HG03103 (cell line): ENCODE results near the gene KDM2B.

Source experiments
- ATAC-seq: cut with Tn5 transposase; IDR thresholded peaks from one replicate; pipeline ENCODE4 v1.9.1; 2021; ENCODE audit warnings: low read depth; ENCODE audit not compliant: unreplicated experiment

Gene KDM2B

DNA sequence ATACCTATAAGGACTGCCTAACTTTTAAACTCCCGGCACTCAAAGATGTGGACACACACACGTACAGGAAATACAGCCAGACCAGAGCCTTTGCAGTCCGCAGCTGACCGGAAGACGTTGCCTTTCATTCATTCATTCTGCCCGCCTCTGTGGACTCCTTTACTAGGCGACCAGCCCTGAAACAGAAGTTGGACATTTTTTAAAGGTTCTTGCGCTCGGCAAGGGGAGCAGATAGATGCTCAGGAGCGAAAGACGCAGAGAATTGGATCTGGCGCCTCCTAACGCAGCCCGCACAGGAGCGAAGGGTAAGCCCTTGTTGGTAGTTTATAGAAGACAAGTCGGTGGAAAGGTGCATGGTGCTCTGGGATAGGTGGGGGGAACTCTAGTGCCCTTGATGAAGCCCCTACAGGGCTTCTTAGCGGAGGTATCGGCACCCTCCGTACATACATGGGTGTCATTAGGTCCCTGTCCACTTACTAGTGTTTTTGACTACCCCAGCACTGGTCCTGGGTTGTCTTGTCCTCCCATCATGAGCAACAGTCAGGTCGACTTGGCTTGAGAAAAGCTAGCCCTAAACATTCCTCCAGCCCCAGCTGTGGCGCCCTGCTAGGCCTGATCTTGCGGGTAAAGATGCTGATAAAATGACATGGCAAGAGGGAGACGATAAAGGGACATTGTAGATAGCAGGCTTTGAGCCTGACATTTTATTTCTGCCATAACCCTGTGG, at the start of gene KDM2B:
Gene KDM2B (minus strand): TSS at position 65 of the 727 bp plus-strand sequence. CDS start 112 bp downstream, outside the sequence.
- ATAC-seq, result no peak

DNA sequence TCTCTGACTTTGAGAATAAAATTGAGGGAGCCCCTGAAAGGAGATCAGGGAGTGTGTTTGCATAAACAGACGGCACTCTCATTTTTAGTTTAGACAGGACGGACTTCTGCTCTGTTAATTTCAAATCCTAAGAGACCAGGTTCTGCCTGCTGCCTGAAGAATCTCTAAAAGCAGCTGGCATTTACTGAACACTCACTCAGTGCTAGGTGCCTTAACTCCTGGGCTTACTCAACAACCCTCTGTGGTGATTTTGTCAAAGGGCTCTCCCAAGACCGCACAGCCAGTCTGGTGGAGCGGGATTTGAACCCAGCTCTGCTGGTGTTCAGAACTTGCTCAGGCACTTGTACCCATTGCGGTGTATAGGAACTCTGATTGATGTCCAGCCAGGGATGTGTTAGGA, 47.7 kb upstream of the KDM2B start:
- ATAC-seq, result no peak

DNA sequence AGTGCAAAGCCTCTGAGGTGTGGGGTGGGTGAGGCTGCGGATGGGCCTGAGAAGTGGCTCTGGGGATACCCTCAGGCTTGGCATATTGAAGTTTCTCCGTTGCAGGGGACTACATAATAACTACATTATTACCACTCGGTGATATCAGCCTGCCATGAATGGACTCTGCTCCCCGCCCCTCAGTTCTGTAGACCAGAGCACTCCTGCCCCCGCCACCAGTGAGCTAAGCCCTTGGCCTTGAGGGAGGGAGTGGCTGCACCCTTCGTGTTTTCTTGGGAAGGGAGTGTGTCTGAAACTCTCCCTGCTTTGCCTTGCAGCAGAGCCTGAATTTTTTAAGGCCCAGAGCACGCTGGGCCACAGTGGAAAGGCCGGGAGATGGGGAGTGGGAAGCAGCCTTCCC, 47.2 kb upstream of the KDM2B start:
- ATAC-seq, result no peak

DNA sequence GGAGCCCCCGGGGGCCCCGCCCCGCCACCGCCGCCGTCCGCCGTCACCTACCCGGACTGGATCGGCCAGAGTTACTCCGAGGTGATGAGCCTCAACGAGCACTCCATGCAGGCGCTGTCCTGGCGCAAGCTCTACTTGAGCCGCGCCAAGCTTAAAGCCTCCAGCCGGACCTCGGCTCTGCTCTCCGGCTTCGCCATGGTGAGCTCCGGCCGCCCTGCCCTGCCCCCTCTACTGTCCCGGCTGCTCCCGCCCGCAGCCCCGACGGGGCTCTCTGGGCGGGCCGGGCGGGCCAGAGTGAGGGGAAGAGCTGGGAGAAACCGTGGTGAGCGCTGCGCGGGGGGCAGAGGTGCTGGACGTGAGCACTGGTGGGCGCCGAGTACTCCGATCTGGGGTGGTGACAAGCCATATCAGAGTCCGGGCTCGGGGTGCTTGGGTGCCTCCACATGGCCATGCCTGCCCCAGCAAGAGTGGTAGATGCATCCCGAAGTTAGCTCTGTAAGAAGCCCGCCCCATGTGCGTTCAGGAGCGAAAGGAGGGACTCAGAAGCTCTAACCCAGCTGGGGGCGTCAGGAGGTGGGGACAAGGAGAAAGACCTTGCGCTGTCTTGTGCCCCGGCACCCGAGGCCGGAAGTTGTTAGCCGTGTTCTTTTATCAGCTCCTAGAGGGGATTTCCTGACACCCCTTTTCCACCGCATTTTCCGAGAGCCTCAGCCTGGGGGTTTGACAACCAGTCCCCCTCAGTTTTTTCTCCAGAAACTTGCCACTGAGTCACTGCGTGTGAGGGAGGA, 46.2 kb upstream of the KDM2B start:
- peak; percentile 21 for ATAC-seq

DNA sequence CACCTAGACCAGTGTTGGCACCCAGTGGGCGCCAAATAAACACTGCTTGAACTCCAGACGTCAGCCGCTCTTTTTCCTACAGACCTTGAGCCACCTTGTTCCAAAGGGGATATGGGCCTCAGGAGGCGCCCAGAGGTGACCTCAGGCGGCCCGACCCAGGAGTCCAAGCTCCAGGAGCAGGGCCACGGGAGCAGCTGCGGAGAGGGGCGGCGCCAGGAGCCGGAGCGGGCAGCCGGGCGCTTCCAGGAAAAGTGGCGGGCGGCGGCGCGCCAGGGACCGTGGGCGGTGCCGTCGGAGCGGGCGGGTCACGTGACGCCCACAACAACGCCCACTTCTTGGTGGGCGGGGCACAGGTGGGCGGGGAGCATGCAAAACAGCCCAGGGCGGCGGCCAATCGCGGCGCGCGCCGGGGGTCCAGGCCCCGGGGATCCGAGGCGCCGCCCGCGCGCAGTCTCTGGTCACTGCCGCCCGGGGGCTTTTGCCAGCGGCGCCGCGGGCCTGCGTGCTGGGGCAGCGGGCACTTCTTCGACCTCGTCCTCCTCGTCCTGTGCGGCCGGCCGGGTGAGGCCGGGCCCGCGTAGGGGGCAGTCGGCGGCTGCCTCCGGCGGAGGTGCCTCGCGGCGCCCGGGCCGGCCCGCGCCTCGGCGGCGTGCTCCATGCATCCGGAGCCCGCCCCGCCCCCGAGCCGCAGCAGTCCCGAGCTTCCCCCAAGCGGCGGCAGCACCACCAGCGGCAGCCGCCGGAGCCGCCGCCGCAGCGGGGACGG, 45.4 kb upstream of the KDM2B start, which contains the start of gene ORAI1:
Gene ORAI1 (plus strand): TSS at position 444 of the 766 bp plus-strand sequence.
- ATAC-seq, result peak; percentile 57

DNA sequence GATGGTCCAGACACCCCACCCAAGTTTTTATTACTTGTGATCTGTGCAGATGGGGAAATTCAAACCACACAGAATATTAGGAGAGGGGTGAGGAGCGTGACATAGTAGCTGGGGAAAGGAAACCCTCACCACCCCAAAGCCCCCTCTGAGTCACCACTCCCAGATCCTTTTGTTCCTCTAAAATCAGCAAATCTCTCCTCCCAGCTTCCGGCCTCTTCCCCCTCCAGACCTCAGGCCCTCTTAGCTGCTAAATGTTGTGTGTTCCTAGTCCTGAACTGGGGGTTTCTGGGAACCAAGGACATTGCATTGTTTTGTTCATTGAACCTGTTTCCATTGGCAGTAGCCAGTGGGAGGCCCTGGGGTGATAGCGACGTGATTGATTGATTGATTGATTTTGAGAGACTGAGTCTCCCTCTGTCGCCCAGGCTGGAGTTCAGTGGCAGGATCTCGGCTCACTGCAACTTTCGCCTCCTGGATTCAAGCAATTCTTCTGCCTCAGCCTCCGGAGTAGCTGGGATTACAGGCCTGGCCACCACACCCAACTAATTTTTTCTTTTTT, 39.6 kb upstream of the KDM2B start:
- ATAC-seq, result no peak

DNA sequence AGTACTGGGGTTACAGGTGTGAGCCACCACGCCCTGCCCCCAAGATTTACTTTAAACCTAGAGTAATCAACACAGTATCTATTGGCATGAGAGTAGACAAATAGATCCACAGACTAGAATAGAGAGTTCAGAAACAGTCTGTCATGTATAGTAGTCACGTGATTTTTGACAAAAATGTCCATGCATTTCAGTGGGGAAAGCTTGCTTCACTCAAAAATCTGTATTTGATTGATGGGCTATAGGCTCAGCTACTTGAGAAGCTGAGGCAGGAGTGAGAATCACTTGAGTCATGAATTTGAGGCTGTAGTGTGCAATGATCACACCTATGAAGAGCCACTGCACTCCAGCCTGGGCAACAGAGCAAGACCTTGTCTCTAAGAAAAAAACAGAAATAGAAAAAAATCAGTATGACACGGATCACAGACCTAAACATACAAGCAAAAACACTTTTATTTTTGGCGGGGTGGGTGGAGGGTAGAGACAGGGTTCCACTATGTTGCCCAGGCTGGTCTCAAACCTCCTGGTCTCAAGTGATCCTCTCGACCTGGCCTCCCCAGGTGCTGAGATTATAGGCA, 37.9 kb upstream of the KDM2B start:
- no peak for ATAC-seq

DNA sequence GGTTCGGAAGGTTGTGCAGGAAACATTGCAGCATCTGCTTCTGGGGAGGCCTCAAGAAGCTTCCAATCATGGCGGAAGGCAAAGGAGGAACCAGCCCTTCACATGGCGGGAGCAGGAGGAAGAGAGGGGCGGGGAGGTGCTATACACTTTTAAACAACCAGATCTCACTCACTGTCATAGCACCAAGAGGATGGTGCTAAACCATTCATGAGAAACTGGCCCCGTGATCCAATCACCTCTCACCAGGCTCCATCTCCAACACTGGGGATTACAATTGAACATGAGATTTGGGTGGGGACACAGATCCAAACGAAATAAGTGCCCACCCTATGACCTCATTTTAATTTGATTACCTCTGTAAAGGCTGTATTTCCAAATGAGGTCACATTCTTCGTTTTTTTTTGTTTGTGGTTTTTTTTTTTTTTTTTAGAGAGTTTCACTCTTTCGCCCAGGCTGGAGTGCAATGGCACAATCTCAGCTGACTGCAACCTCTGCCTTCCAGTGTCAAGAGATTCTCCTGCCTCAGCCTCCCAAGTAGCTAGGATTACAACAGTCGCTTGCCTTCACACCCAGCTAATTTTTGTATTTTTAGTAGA, 34.1 kb upstream of the KDM2B start:
- ATAC-seq, result no peak

DNA sequence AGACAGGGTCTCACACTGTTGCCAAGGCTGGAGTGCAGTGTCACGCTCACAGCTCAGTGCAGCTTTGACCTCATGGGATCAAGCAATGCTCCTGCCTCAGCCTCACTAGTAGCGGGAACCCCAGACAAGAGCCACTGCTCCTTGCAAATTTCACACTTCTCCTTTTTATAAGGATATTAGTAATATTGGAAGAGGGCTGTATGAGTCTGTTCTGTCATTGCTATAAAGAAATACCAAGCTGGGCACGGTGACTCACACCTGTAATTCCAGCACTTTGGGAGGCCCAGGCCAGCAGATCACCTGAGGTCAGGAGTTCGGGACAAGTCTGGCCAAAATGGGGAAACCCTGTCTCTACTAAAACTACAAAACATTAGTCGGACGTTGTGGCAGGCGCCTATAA, 32.6 kb upstream of the KDM2B start:
- no peak for ATAC-seq

DNA sequence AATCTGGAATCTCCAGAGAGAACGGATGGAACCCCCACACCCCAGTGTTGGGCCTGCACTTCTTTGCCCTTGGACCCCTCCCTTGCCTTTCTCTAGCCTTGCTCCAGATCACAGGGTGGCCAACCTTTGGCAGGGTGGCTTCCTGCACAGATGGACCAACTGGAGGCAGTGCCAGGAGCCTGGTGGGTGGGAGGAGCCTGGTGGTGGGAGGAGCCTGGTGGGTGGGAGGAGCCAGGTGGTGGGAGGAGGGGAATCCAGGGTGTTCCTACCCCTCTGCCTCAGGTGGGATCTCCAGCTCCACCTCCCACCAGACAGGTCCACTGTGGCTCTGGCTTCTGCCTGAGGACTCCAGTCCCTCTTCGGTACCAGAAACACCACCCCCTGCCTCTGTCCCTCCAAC, 30.5 kb upstream of the KDM2B start:
- no peak for ATAC-seq

DNA sequence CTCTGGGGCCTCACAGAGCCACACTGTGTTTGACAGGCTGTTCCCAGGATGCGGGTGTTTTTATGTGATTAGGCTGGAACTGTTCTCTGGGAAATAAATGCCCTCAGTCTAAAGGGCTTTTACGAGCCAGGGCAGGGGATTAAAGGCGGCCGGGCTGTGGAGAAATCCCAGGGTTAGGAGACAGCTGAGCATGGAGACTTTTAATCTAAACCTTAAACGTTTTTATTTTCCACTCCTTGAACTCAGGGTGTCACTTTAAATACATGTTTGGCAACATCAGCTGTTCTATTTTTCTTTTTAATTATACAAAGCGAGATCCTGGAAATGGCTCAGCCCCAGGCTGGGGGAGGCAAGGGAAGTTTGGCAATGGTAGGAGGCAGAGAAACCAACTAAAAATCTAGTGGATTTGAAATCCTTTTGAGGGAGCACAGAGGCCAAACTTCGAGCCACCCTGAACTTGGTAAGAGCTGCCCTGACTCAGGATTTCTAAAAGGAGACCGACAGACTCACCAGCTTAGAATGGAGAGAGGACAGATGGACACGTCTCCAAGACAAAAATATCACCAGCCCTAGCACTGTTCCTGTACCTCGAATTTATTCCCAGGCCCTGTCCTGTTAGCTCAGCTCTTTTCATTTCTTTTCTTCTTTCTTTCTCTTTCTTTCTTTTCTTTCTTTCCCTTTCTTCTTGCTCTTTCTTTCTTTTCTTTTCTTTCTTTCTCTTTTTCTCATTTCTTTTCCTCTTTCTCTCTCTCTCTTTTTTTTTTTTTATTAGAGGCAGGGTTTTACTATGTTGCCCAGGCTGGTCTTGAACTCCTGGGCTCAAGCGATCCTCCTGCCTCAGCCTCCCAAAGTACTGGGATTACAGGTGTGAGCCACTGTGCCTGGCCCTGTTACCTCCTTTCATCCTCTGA, 29.7 kb upstream of the KDM2B start:
- no peak for ATAC-seq

DNA sequence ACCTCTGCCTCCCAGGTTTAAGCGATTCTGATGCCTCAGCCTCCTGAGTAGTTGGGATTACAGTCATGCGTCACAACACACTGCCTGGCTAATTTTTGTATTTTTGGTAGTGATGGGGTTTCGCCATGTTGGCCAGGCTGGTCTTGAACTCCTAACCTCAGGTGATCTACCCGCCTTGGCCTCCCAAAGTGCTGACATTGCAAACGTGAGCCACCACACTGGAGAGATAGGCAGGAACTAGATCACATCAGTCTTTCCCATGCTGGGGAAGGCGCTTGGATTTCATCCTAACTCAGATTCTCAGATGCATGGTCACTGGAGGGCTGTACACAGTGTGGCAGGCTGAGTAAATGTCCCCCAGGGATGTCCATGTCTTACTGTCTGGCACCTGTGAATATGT, 27.5 kb upstream of the KDM2B start:
- no peak for ATAC-seq

DNA sequence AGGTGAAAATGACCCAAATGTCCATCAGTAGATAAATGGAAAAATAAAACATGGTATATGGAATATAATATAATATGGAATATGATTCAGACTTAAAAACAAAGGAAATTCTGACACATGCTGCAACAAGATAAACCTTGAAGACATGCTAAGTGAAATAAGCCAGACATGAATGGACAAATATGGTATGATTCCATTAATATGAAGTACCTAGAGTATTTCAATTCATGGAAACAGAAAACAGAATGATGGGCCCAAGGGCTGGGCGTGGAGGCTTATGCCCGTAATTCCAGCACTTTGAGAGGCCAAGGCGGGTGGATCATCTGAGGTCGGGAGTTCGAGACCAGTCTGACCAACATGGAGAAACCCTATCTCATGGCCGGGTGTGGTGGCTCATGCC, 22.8 kb upstream of the KDM2B start:
- ATAC-seq, result no peak

DNA sequence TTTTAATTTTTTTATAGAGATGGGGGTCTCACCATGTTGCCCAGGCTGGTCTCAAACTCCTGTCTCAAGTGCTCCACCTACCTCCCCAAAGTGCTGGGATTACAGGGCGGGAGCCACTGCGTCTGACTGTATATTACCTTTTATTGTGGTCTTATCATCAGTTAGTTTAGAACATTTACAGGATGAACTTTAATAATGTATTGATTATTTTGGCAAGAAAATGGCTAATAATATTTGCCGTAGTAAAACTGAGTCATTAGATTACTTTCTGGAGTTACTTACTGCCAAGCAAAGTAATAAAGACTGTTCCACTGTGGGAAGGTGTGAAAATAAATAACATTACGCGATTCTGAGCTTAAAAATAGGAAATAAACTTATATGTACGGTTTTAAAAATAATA, 21.9 kb upstream of the KDM2B start:
- no peak for ATAC-seq

DNA sequence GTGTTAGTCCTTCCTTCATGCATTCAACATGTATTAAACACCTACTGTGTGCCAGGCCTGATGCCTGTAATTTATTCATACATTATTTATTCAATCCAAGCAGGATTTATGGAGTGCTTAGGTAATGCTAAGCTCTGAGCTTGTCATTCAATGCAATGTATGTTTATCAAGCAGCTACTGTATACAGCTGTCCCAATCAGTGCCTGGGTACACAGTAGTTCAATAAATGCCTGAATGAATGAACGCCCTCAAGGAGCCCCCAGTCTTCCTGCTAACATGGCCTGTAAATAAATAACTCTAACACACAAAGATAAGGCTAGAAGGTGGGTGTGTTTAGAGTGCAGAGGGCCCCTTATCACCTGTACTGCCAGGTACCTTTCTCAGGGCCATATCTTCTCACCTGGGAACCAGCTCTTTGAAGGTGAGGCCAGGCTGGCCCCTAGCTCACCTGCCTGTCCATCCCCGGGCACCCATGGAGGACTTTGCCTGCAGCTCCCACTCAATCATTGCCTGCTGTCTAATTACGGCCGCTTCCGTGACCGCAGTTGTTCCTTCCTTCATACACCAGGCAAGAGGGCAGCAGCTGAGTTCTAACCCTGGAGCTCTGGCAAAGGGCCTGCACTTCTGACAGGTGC, 20.0 kb upstream of the KDM2B start:
- ATAC-seq, result no peak

DNA sequence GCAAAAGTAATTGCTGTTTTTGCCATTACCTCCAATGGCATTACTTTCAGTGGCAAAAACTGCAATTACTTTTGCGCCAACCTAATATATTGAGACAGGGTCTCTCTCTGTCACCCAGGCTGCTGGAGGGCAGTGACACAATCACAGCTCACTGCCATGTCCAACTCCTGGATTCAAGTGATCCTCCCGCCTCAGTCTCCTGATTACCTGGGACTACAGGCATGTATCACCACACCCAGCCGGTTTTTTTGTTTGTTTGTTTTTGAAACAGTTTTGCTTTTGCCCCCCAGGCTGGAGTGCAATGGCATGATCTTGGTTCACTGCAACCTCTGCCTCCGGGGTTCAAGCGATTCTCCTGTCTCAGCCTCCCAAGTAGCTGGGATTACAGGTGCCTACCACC, 15.7 kb upstream of the KDM2B start:
- no peak for ATAC-seq

DNA sequence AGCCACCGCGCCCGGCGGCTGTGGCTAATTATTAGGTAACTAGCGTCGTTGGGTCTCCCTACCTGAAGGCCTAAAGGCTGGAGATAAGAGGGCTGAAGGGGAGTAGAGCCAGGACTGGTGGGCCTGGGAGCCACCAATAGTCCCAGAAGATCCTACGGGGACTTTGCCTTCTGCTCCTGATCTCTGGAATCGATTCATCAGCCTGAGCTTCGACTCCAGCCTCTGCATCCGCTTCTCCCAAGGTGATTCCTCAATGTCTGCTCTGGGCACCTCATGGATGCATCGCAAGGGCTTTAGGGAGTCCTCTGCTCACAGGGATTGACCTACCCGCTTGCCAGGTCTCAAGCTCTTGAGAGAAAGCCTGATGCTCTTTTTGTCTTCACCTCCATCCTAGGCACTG, 14.7 kb upstream of the KDM2B start:
- ATAC-seq, result no peak

DNA sequence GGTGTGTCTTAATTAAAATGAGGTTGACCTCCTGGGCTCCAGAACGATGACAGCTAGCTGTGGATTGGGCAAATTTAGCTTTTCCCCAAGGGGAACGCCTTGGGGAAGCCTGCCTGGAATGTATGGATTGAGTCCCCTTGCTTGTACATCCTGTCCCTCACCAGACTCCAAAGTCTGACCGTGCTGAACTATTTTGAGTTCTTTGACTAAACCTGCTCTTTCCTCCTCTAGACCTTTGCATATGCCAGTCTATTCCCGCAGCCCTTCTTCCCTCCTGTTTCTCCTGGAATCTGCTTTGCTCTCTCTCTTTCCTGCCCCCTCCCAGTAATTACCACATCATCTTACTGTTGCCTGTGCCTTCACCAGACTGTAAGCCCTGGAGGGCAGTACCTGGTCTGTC, 11.5 kb upstream of the KDM2B start:
- no peak for ATAC-seq
